K562 (cell line): ENCODE data around the gene EVC. TPM values are rescaled to one million over a fixed set of nuclear protein-coding genes. Genes with fewer than 3 reads are reported as not detected.

Experiments used
- ATAC-seq: fragments of 200-7000 bp; cut with Tn5 transposase; 3 replicates; pipeline ENCODE4 v1.9.1; 2020; ENCODE audit warnings: moderate library complexity
- BruUV-seq: library from RNA; stranded (reverse); fragments of 400-500 nt; replicated peaks from 2 replicates; lab custom pipeline; 2021; lab: Mats Ljungman, UMichigan
- CTCF ChIA-PET: fragments of 300-600 bp; formaldehyde crosslinking; extraction: SDS; loops from one replicate; lab custom pipeline; 2021; ENCODE audit warnings: low intra/inter-chr PET ratio; lab: Yijun Ruan, JAX
- POLR2A ChIA-PET: fragments of 300-600, 350-650 bp; sonication (Branson Sonifier 250); formaldehyde crosslinking; extraction: SDS; loops from one replicate; lab custom pipeline; 2021; ENCODE audit warnings: antibody characterized with exemption, inconsistent platforms; lab: Yijun Ruan, JAX
- DNase-seq, 4 experiments: peaks; one replicate each; pipeline versions ENCODE4 v3.0.0 to v3.0.0-alpha.2; 2011 to 2018; ENCODE audit warnings: low spot score in 3 of 4, mixed read lengths in 3 of 4; ENCODE audit errors: extremely low read depth in 1 of 4
- FAIRE-seq: peaks from 2 replicates; lab custom pipeline; 2011; peaks lifted over from hg19 to GRCh38; lab: Jason Lieb, UNC
- H2AFZ ChIP-seq: 2 replicates; pipeline ENCODE4 v1.6.0; 2011; ENCODE audit warnings: low read depth, low read length, control low read depth, inconsistent platforms
- H3K27ac ChIP-seq: fragments of 200-600 bp; 3 replicates; pipeline ENCODE4 v1.8.0; 2011; ENCODE audit warnings: low read depth, mild to moderate bottlenecking, control low read depth, inconsistent platforms, low read length, moderate library complexity, mixed read lengths; ENCODE audit errors: extremely low read depth
- H3K27me3 ChIP-seq, 2 experiments: fragments of 300-600 bp in 1 of 2; 2 replicates in 1 of 2; 3 replicates in 1 of 2; pipeline versions ENCODE4 v1.6.0 to v1.8.0; 2011; ENCODE audit warnings: inconsistent platforms in 2 of 2, low read length in 2 of 2, mild to moderate bottlenecking in 1 of 2, mixed read lengths in 1 of 2, moderate library complexity in 1 of 2; ENCODE audit not compliant: control insufficient read depth in 2 of 2, insufficient read depth in 2 of 2
- H3K36me3 ChIP-seq: fragments of 300-600 bp; 3 replicates; pipeline ENCODE4 v1.8.0; 2011; ENCODE audit warnings: mild to moderate bottlenecking, low read length, inconsistent platforms; ENCODE audit not compliant: control insufficient read depth, insufficient read depth
- H3K4me1 ChIP-seq, 2 experiments: fragments of 200-600 bp in 1 of 2; replicated peaks in 1 of 2; 2 replicates in 1 of 2; 3 replicates in 1 of 2; pipeline versions ENCODE4 v1.5.1 to v1.8.0; 2011; ENCODE audit warnings: inconsistent platforms in 2 of 2, low read length in 2 of 2, mild to moderate bottlenecking in 1 of 2, mixed read lengths in 1 of 2, moderate library complexity in 1 of 2; ENCODE audit not compliant: control insufficient read depth in 2 of 2, insufficient read depth in 2 of 2
- H3K4me2 ChIP-seq: 2 replicates; pipeline ENCODE4 v1.6.1; 2011; ENCODE audit warnings: low read length, control low read depth, inconsistent platforms, mixed read lengths; ENCODE audit not compliant: insufficient read depth
- H3K4me3 ChIP-seq: fragments of 200-600 bp; sonication (generic), shearing (Covaris generic); 2 replicates; pipeline ENCODE4 v1.5.1; 2016; ENCODE audit warnings: control low read depth, inconsistent platforms
- H3K79me2 ChIP-seq: fragments of 200-600 bp; 3 replicates; pipeline ENCODE4 v1.8.0; 2011; ENCODE audit warnings: low read length, inconsistent platforms; ENCODE audit not compliant: control insufficient read depth, insufficient read depth
- H3K9ac ChIP-seq, 2 experiments: 2 replicates each; pipeline versions ENCODE4 v1.6.0 to v1.6.1; 2011; ENCODE audit warnings: low read depth in 2 of 2, low read length in 2 of 2, control low read depth in 1 of 2, inconsistent platforms in 1 of 2, mild to moderate bottlenecking in 1 of 2, mixed read lengths in 1 of 2; ENCODE audit not compliant: insufficient read depth in 1 of 2
- H3K9me1 ChIP-seq: one replicate; pipeline ENCODE4 v1.6.0; 2011; ENCODE audit warnings: inconsistent platforms, mild to moderate bottlenecking, low read length, moderate library complexity; ENCODE audit not compliant: control insufficient read depth, insufficient read depth
- H3K9me3 ChIP-seq: replicated peaks from 2 replicates; pipeline ENCODE4 v1.5.1; 2011; ENCODE audit warnings: low read depth, low read length, inconsistent platforms; ENCODE audit not compliant: control insufficient read depth, insufficient read depth
- H4K20me1 ChIP-seq: replicated peaks from 2 replicates; pipeline ENCODE4 v1.6.1; 2011; ENCODE audit warnings: low read length, inconsistent platforms, mixed read lengths; ENCODE audit not compliant: control insufficient read depth, insufficient read depth
- CHD4 ChIP-seq: fragments of 200-600 bp; sonication (generic); IDR thresholded peaks from 3 replicates; pipeline ENCODE4 v1.6.1; 2012; ENCODE audit warnings: low read depth, mild to moderate bottlenecking, mixed read lengths, low read length, inconsistent platforms; ENCODE audit not compliant: insufficient read depth, insufficient replicate concordance, poor library complexity, severe bottlenecking
- ILF3 ChIP-seq: fragments of 450-650 bp; IDR thresholded peaks from 2 replicates; pipeline ENCODE4 v1.6.1; 2018; ENCODE audit warnings: antibody characterized with exemption, mild to moderate bottlenecking, moderate library complexity, borderline replicate concordance
- NFIC ChIP-seq: fragments of 450-650 bp; IDR thresholded peaks from 2 replicates; pipeline ENCODE4 v1.6.1; 2017; ENCODE audit warnings: mild to moderate bottlenecking, inconsistent platforms
- PURB ChIP-seq: sonication (generic); formaldehyde crosslinking; IDR thresholded peaks from 2 replicates; pipeline ENCODE4 v1.9.0; 2021; ENCODE audit warnings: low read depth, mild to moderate bottlenecking, missing genetic modification reagents
- TEAD1 ChIP-seq, 2 experiments: fragments of 450-650 bp in 1 of 2; sonication (generic) in 1 of 2; formaldehyde crosslinking; IDR thresholded peaks; 2 replicates each; pipeline versions ENCODE4 v1.4.0 to v1.8.0; 2020 to 2022; ENCODE audit warnings: mild to moderate bottlenecking in 2 of 2, missing genetic modification reagents in 1 of 2
- TRIM25 ChIP-seq: fragments of 450-650 bp; IDR thresholded peaks from 2 replicates; pipeline ENCODE4 v1.7.0; 2016; ENCODE audit warnings: borderline replicate concordance
- VEZF1 ChIP-seq: fragments of 200-800 bp; sonication (Bioruptor generic); IDR thresholded peaks from 2 replicates; pipeline ENCODE4 v1.6.1; 2017; ENCODE audit warnings: missing genetic modification characterization, missing compliant biosample characterization
- WHSC1 ChIP-seq: IDR thresholded peaks from one replicate; pipeline ENCODE4 v1.6.1; 2012; ENCODE audit warnings: low read length, control low read depth, inconsistent platforms
- ZBTB26 ChIP-seq: fragments of 450-650 bp; formaldehyde crosslinking; IDR thresholded peaks from 2 replicates; pipeline ENCODE4 v1.4.0; 2022; ENCODE audit warnings: missing genetic modification characterization
- ZNF197 ChIP-seq: fragments of 200-800 bp; sonication (Bioruptor generic); IDR thresholded peaks from 2 replicates; pipeline ENCODE4 v1.6.1; 2016; ENCODE audit warnings: low read depth, missing genetic modification characterization, missing compliant biosample characterization
- ZNF217 ChIP-seq: sonication (generic); formaldehyde crosslinking; IDR thresholded peaks from 2 replicates; pipeline ENCODE4 v1.8.0; 2022; ENCODE audit warnings: mild to moderate bottlenecking, missing genetic modification reagents
- ZNF3 ChIP-seq: fragments of 250-450 bp; sonication (Bioruptor Pico); IDR thresholded peaks from 2 replicates; pipeline ENCODE4 v1.5.0; 2021; ENCODE audit warnings: mild to moderate bottlenecking, moderate library complexity
- WGBS: fragments of 100-300 bp; shearing (Covaris generic); methylation state at CpG from one replicate; pipeline ENCODE4 v1.1.6; 2016; ENCODE audit warnings: low coverage, mixed read lengths; ENCODE audit not compliant: insufficient coverage; ENCODE audit errors: missing lambda C conversion rate; 5-methylcytosine and 5-hydroxymethylcytosine counted together
- in situ Hi-C: fragments of 300-500 bp; cut with MboI; formaldehyde crosslinking; loops from 4 replicates; pipeline ENCODE4 v1.15.0; 2018; ENCODE audit warnings: inconsistent platforms, mixed read lengths
- intact Hi-C: fragments of 100-400 bp; cut with micrococcal nuclease; formaldehyde crosslinking; loops from 2 replicates; pipeline ENCODE4 v1.14.2; 2022
- polyA plus RNA-seq, 8 experiments: library from polyadenylated mRNA; depleted of rRNA in 4 of 8; stranded (reverse) in 5 of 8; unstranded in 3 of 8; fragments of >200 nt; fragmentation: Nextera tagmentation in 2 of 8; fragmentation: Illumina TruSeq in 1 of 8; extraction: Ambion mirVana in 2 of 8; extraction: Trizol in 1 of 8; gene quantifications; 2 replicates each; pipeline versions ENCODE4 v1.2.1 to v1.2.3, GENCODE V29; 2011 to 2014; ENCODE audit warnings: inconsistent platforms in 1 of 8, missing spikeins in 1 of 8
- total RNA-seq, 7 experiments: library from RNA; depleted of rRNA in 6 of 7; stranded (reverse); fragments of >200 nt in 6 of 7; fragmentation: Illumina TruSeq in 2 of 7; extraction: Trizol in 2 of 7; gene quantifications; 2 replicates each; pipeline versions ENCODE4 v1.2.1 to v1.2.3, GENCODE V29; 2011 to 2021; ENCODE audit warnings: low replicate concordance in 1 of 7

Gene EVC
- total and polyA plus RNA-seq, 9 of the 15 experiments (the other 6 are each of a cell fraction or from before 2014, with no cell fraction given) = 0.03 to 3.2 (median 1.1) TPM

- Histone ChIP-seq H3K79me2 (no peaks in the 10 kb centered on the region), H4K20me1 (0 out of 2 replicates have a peak, but pooled peaks cover 8% of the 10 kb centered on the region), H2AFZ (no peak overlapping the region), H3K9me3 (no peaks in the 10 kb centered on the region), H3K9me1 (no peaks in the 10 kb centered on the region), H3K4me3 (no peak overlapping the region), H3K27ac (no peak overlapping the region), H3K4me2 (no peak overlapping the region), H3K36me3 (no peaks in the 10 kb centered on the region), H3K27me3 (peaks cover 0 to 25% of the 10 kb centered on the region in 2 experiments; a peak in 1 of 5 replicates), H3K9ac (no peak overlapping the region; a peak in 1 of 4 replicates), H3K4me1 (no peaks in the 10 kb centered on the region)
- ATAC-seq = no peak
- TF ChIP-seq TEAD1 (CRISPR knock-in tag; IDR thresholded peaks at IDR 0.05) = no peak
- no peak for TF ChIP-seq TRIM25
- TF ChIP-seq ZBTB26 (CRISPR knock-in tag) = no peak
- TF ChIP-seq ILF3 = no peak
- TF ChIP-seq WHSC1 = no peak
- TF ChIP-seq ZNF217 (CRISPR knock-in tag) = no peak
- no peak for TF ChIP-seq ZNF3 (CRISPR knock-in tag)
- TF ChIP-seq PURB = no peak
- TF ChIP-seq CHD4 = no peak
- no peak for TF ChIP-seq NFIC
- no peak for TF ChIP-seq VEZF1
- TF ChIP-seq ZNF197 (CRISPR knock-in tag) = no peak
- 7% methylated on average over 12 of the region's 13 CpGs for WGBS
- in situ Hi-C loops = loop anchor here (25.0 kb wide), 1 partner anchor 1314 kb away; no protein-coding TSS in a partner anchor
- ChIA-PET POLR2A (no interaction called here), CTCF (no interaction called here)
- no TSS peak for BruUV-seq
- DNase-seq = no peak
- intact Hi-C loops = no loop called here
- FAIRE-seq = no peak
Observed at GRCh38 chr4:5801696-5802095, 90.7 kb downstream of the EVC start.
